Pancreas (tissue), 10 donors: ENCODE measurements around the gene CRLF3. TPM values are rescaled to one million over a fixed set of nuclear protein-coding genes. Genes with fewer than 3 reads are reported as not detected.
A peak's percentile ranks its signal among the peaks of the same experiment; 100 is the strongest.

Experiments used
- ATAC-seq, 4 donors: fragments of 200-7000 bp; cut with Tn5 transposase; one replicate each; pipeline versions ENCODE4 v1.8.0 to v1.9.1; 2020; ENCODE audit warnings: mild to moderate bottlenecking in 4 of 4, moderate library complexity in 4 of 4
- DNase-seq, 6 donors: peaks; one replicate each; pipeline ENCODE4 v3.0.0-alpha.2; 2020
- FAIRE-seq: peaks from 2 replicates; lab custom pipeline; 2012; peaks lifted over from hg19 to GRCh38; lab: Jason Lieb, UNC
- H3K27ac ChIP-seq, 4 donors: fragments of 200-600 bp; sonication (generic); 1 replicate in 3 of 4; 2 replicates in 1 of 4; pipeline versions ENCODE4 v1.5.0 to v1.8.0; 2020
- H3K27me3 ChIP-seq, 4 donors: fragments of 200-600 bp; one replicate each; pipeline ENCODE4 v1.8.0; 2021
- H3K36me3 ChIP-seq, 3 donors: fragments of 200-600 bp; sonication (generic) in 1 of 3; one replicate each; pipeline versions ENCODE4 v1.5.0 to v1.8.0; 2020 to 2021
- H3K4me1 ChIP-seq, 3 donors: fragments of 200-600 bp; one replicate each; pipeline ENCODE4 v1.8.0; 2021
- H3K4me3 ChIP-seq, 4 donors: fragments of 200-600 bp; sonication (generic) in 2 of 4; one replicate each; pipeline versions ENCODE4 v1.5.0 to v1.8.0; 2020 to 2021
- H3K9me3 ChIP-seq, 4 donors: fragments of 200-600 bp; one replicate each; pipeline ENCODE4 v1.8.0; 2021
- CTCF ChIP-seq, 4 donors: fragments of 200-600 bp; sonication (generic) in 3 of 4; IDR thresholded peaks; one replicate each; pipeline versions ENCODE4 v1.5.0 to v1.8.0; 2021; ENCODE audit warnings: antibody characterized with exemption in 4 of 4
- WGBS, 2 donors: extraction: QIAGEN DNeasy Blood & Tissue Kit; methylation state at CpG; one replicate each; pipeline ENCODE4 v1.1.7; 2013; 5-methylcytosine and 5-hydroxymethylcytosine counted together
- intact Hi-C, 3 donors: fragments of 100-400 bp; cut with DNase I; formaldehyde crosslinking; loops; one replicate each; pipeline versions ENCODE4 v1.11.1 to v1.14.2; 2022
- polyA plus RNA-seq, 2 donors: library from polyadenylated mRNA; stranded (reverse); fragments of 200-250 nt; gene quantifications; one replicate each; pipeline ENCODE4 v1.2.3, GENCODE V29; 2013
- total RNA-seq, 6 donors: library from RNA; stranded (reverse); fragmentation: NEBNext Ultra II Directional in 4 of 6; extraction: Animal tissue kit (Norgen Biotek cat#: 25700) in 4 of 6; gene quantifications; one replicate each; pipeline versions ENCODE4 v1.2.1 to v1.2.4, GENCODE V29; 2021 to 2023
- donor health status: healthy with polysubstance abuse.
- donor health status: DM: no; HTN: no; CAD: no; lungs with moderate emphysema.
- donor health status: DM: no; HTN: no; CAD: no.
- donor health status: control.
- donor health status: control.
- donor health status: Bipolar disorder and iron deficiency.
- donor health status: DM: yes; HTN: yes; CAD: no.
- donor health status: DM: no; HTN: no; CAD: no.
- donor health status: DM: no; HTN: no; CAD: no.
- donor health status: DM: yes; HTN: yes; CAD: no.

CRLF3 gene
- total and polyA plus RNA-seq, 8 donors = 2.5 to 8.0 (median 2.9) TPM

GRCh38 chr17:30831663-30832437 is 7.4 kb upstream of the CRLF3 start, which contains the start of gene ATAD5:
Gene ATAD5, plus strand, starts transcription at chr17:30831966. Its CDS starts 382 bp downstream, at chr17:30832348.
- Histone ChIP-seq H3K4me3 (peak within 1 kb of the TSS; percentile 65 to 82 (median 70)), H3K27me3 (no peaks in the 10 kb centered on the region), H3K36me3 (no peaks in the 10 kb centered on the region), H3K4me1 (peaks cover 0 to 9% (median 0%) of the 10 kb centered on the region in 3 donors), H3K9me3 (no peaks in the 10 kb centered on the region), H3K27ac (no peak within 1 kb of the TSS)
- FAIRE-seq (no peak), ATAC-seq (peak; percentile 99 to 100 (median 100)), DNase-seq (peak; percentile 82 to 94 (median 90))
- WGBS, 2 donors = 0 to 1% methylated on average over 59 of the region's 59 CpGs
- intact Hi-C loops = no loop called here
- TF ChIP-seq CTCF (IDR thresholded peaks at IDR 0.05) = no peak

- intact Hi-C loops = no loop called here
- no peaks in the 10 kb centered on the region for H3K27me3 ChIP-seq
- H3K27ac ChIP-seq = no peak overlapping the region
- no peak for FAIRE-seq
- peak; percentile 38 to 54 (median 46) for ATAC-seq
- WGBS, 2 donors = 20 to 23% methylated on average over 13 of the region's 13 CpGs
- TF ChIP-seq CTCF (IDR thresholded peaks at IDR 0.05) = no peak
- no peak for DNase-seq
- H3K9me3 ChIP-seq = no peaks in the 10 kb centered on the region
- peaks cover 0 to 9% (median 0%) of the 10 kb centered on the region in 3 donors for H3K4me1 ChIP-seq
- H3K36me3 ChIP-seq = no peaks in the 10 kb centered on the region
- peak overlapping the region; percentile 65 to 82 (median 70) for H3K4me3 ChIP-seq
Measured at GRCh38 chr17:30831257-30831656, 6.8 kb upstream of the CRLF3 start.

- Histone ChIP-seq H3K27ac (no peak overlapping the region), H3K4me1 (peaks cover 0 to 9% (median 0%) of the 10 kb centered on the region in 3 donors), H3K27me3 (no peaks in the 10 kb centered on the region), H3K9me3 (no peaks in the 10 kb centered on the region), H3K4me3 (no peak overlapping the region), H3K36me3 (no peaks in the 10 kb centered on the region)
- no peak for DNase-seq
- ATAC-seq = no peak
- WGBS, 2 donors = 65 to 68% methylated on average over 5 of the region's 5 CpGs
- FAIRE-seq = no peak
- intact Hi-C loops = no loop called here
- TF ChIP-seq CTCF (IDR thresholded peaks at IDR 0.05) = no peak
Measured at GRCh38 chr17:30829022-30829421, 4.5 kb upstream of the CRLF3 start.

- WGBS, 2 donors = 70 to 81% methylated on average over 6 of the region's 6 CpGs
- DNase-seq (no peak), FAIRE-seq (no peak), ATAC-seq (no peak)
- no peak for TF ChIP-seq CTCF (IDR thresholded peaks at IDR 0.05)
- Histone ChIP-seq H3K27me3 (no peaks in the 10 kb centered on the region), H3K27ac (no peak overlapping the region), H3K4me3 (no peak overlapping the region), H3K4me1 (peaks cover 0 to 9% (median 8%) of the 10 kb centered on the region in 3 donors), H3K36me3 (no peaks in the 10 kb centered on the region), H3K9me3 (no peaks in the 10 kb centered on the region)
- intact Hi-C loops = no loop called here
Measured at GRCh38 chr17:30827082-30827481, 2.6 kb upstream of the CRLF3 start.

- Histone ChIP-seq H3K9me3 (no peaks in the 10 kb centered on the region), H3K27me3 (no peaks in the 10 kb centered on the region), H3K27ac (peak overlapping the region in 2 of 4 donors; percentile 47 to 63), H3K4me3 (peak overlapping the region; percentile 78 to 97 (median 83)), H3K36me3 (no peaks in the 10 kb centered on the region), H3K4me1 (peaks cover 0 to 9% (median 8%) of the 10 kb centered on the region in 3 donors)
- ATAC-seq (peak; percentile 4 to 33 (median 14)), DNase-seq (peak in 2 of 6 donors; percentile 27 to 58), FAIRE-seq (no peak)
- no peak for TF ChIP-seq CTCF (IDR thresholded peaks at IDR 0.05)
- intact Hi-C loops = no loop called here
- 0 to 1% methylated on average over 11 of the region's 11 CpGs for WGBS, 2 donors
Measured at GRCh38 chr17:30824002-30824355, 513 bp downstream of the CRLF3 start.
